OCI-LY1 (cell line): ENCODE measurements around the gene AFTPH.

Experiments used
- EZH2 ChIP-seq: fragments of 200-600 bp; sonication (generic), shearing (Covaris generic); IDR thresholded peaks from 2 replicates; pipeline ENCODE4 v1.8.0; 2017; ENCODE audit warnings: borderline replicate concordance, mixed run types, mild to moderate bottlenecking, antibody characterized with exemption, low read length, moderate library complexity, mixed read lengths
- TF ChIP-seq, protein P1 (sequence below): fragments of 200-600 bp; sonication (generic), shearing (Covaris generic); IDR thresholded peaks from 2 replicates; pipeline ENCODE4 v1.5.1; 2017; ENCODE audit warnings: mild to moderate bottlenecking, antibody characterized with exemption, low read length, moderate library complexity, mixed read lengths

DNA sequence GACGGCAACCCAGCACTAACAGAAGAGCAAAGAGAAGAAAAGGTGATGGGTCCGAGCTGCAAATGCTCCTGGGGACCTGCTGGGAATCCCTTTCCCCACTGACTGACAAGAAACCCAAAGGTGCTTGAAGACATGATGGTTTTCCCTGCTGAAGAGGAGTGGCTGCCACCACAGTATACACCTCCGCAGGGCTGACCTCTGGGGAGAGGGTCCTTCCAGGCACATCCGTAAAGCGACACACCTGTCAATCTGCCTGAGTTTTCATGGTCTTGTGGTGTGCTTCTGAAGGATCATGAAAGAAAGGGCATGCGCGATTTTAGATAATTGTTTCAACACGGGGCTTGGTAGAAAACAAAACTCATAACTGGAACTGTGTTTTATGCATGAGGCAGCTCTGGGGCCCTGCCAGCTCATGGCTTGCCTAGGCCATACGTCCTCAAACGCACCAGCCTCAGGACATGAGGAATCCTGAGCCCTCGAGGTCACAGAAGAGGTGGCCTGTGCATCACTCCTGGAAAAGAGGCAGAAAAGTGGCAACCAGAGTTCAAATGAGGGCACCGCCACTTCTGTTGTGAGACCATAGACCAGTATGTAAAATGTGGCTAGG lies 77.8 kb downstream of the AFTPH start:
- TF ChIP-seq, protein P1, sequence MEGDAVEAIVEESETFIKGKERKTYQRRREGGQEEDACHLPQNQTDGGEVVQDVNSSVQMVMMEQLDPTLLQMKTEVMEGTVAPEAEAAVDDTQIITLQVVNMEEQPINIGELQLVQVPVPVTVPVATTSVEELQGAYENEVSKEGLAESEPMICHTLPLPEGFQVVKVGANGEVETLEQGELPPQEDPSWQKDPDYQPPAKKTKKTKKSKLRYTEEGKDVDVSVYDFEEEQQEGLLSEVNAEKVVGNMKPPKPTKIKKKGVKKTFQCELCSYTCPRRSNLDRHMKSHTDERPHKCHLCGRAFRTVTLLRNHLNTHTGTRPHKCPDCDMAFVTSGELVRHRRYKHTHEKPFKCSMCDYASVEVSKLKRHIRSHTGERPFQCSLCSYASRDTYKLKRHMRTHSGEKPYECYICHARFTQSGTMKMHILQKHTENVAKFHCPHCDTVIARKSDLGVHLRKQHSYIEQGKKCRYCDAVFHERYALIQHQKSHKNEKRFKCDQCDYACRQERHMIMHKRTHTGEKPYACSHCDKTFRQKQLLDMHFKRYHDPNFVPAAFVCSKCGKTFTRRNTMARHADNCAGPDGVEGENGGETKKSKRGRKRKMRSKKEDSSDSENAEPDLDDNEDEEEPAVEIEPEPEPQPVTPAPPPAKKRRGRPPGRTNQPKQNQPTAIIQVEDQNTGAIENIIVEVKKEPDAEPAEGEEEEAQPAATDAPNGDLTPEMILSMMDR = no peak
- no peak for TF ChIP-seq EZH2
